Liver (tissue), 9 donors: ENCODE results near the gene CHD5. TPM values are rescaled to one million over a fixed set of nuclear protein-coding genes. Genes with fewer than 3 reads are reported as not detected.

Experiments
- DNase-seq: peaks from one replicate; pipeline ENCODE4 v3.0.0-alpha.2; 2017; ENCODE audit warnings: low spot score
- H3K27ac ChIP-seq, 2 donors: one replicate each; pipeline ENCODE4 v1.7.0; 2013; ENCODE audit warnings: inconsistent platforms in 2 of 2, low read length in 2 of 2, control low read depth in 1 of 2, low read depth in 1 of 2, mild to moderate bottlenecking in 1 of 2
- H3K27me3 ChIP-seq, 4 donors: one replicate each; pipeline versions ENCODE4 v1.6.1 to v1.7.0; 2013; ENCODE audit warnings: low read length in 3 of 4, inconsistent platforms in 1 of 4, mild to moderate bottlenecking in 1 of 4, moderate library complexity in 1 of 4; ENCODE audit not compliant: control insufficient read depth in 4 of 4, insufficient read depth in 4 of 4
- H3K36me3 ChIP-seq, 4 donors: one replicate each; pipeline versions ENCODE4 v1.6.1 to v1.7.0; 2013; ENCODE audit warnings: low read length in 3 of 4, mild to moderate bottlenecking in 3 of 4, low read depth in 1 of 4, moderate library complexity in 1 of 4; ENCODE audit not compliant: control insufficient read depth in 4 of 4, insufficient read depth in 3 of 4
- H3K4me1 ChIP-seq, 4 donors: one replicate each; pipeline versions ENCODE4 v1.6.1 to v1.7.0; 2013; ENCODE audit warnings: low read length in 3 of 4, mild to moderate bottlenecking in 3 of 4, moderate library complexity in 1 of 4; ENCODE audit not compliant: control insufficient read depth in 4 of 4, insufficient read depth in 4 of 4
- H3K4me3 ChIP-seq, 3 donors: one replicate each; pipeline versions ENCODE4 v1.6.1 to v1.7.0; 2013; ENCODE audit warnings: low read length in 3 of 3, control low read depth in 1 of 3, low read depth in 1 of 3, mild to moderate bottlenecking in 1 of 3
- H3K9ac ChIP-seq, 2 donors: one replicate each; pipeline ENCODE4 v1.7.0; 2013; ENCODE audit warnings: low read length in 2 of 2, mild to moderate bottlenecking in 2 of 2, moderate library complexity in 2 of 2, control low read depth in 1 of 2, low read depth in 1 of 2
- H3K9me3 ChIP-seq, 4 donors: one replicate each; pipeline versions ENCODE4 v1.6.1 to v1.7.0; 2013; ENCODE audit warnings: low read length in 3 of 4; ENCODE audit not compliant: control insufficient read depth in 4 of 4
- ATF3 ChIP-seq: IDR thresholded peaks from 2 replicates; pipeline ENCODE4 v1.6.1; 2016; ENCODE audit warnings: antibody characterized with exemption
- CTCF ChIP-seq: fragments of 150-350 bp; IDR thresholded peaks from 2 replicates; pipeline ENCODE4 v1.5.1; 2017; ENCODE audit warnings: improper control_type of control experiment, low read depth, low read length; ENCODE audit not compliant: missing input control
- EGR1 ChIP-seq, 2 donors: IDR thresholded peaks; 2 replicates each; pipeline ENCODE4 v1.6.1; 2016 to 2018; ENCODE audit warnings: antibody characterized with exemption in 2 of 2, low read depth in 2 of 2
- FOXA1 ChIP-seq: IDR thresholded peaks from 2 replicates; pipeline ENCODE4 v1.6.1; 2016; ENCODE audit warnings: antibody characterized with exemption
- FOXA2 ChIP-seq: IDR thresholded peaks from 2 replicates; pipeline ENCODE4 v1.6.1; 2016; ENCODE audit warnings: antibody characterized with exemption
- GABPA ChIP-seq, 2 donors: IDR thresholded peaks in 1 of 2; conservative IDR thresholded peaks in 1 of 2; 2 replicates each; pipeline ENCODE4 v1.6.1; 2016; ENCODE audit warnings: antibody characterized with exemption in 2 of 2, mild to moderate bottlenecking in 1 of 2, moderate library complexity in 1 of 2
- HNF4A ChIP-seq, 2 donors: conservative IDR thresholded peaks; 2 replicates each; pipeline ENCODE4 v1.6.1; 2016; ENCODE audit warnings: antibody characterized with exemption in 2 of 2, mild to moderate bottlenecking in 2 of 2
- HNF4G ChIP-seq: IDR thresholded peaks from 2 replicates; pipeline ENCODE4 v1.6.1; 2016; ENCODE audit warnings: antibody characterized with exemption
- JUND ChIP-seq, 2 donors: IDR thresholded peaks; 2 replicates each; pipeline ENCODE4 v1.6.1; 2016; ENCODE audit warnings: antibody characterized with exemption in 2 of 2
- MAX ChIP-seq: IDR thresholded peaks from 2 replicates; pipeline ENCODE4 v1.6.1; 2016; ENCODE audit warnings: antibody characterized with exemption
- NR2F2 ChIP-seq: IDR thresholded peaks from 2 replicates; pipeline ENCODE4 v1.6.1; 2016; ENCODE audit warnings: antibody characterized with exemption
- RAD21 ChIP-seq, 2 donors: IDR thresholded peaks; 2 replicates each; pipeline ENCODE4 v1.6.1; 2016; ENCODE audit warnings: antibody characterized with exemption in 2 of 2, mild to moderate bottlenecking in 2 of 2
- REST ChIP-seq: IDR thresholded peaks from 2 replicates; pipeline ENCODE4 v1.6.1; 2016; ENCODE audit warnings: antibody characterized with exemption, mild to moderate bottlenecking
- RXRA ChIP-seq, 2 donors: IDR thresholded peaks; 2 replicates each; pipeline ENCODE4 v1.6.1; 2017 to 2018; ENCODE audit warnings: antibody characterized with exemption in 2 of 2, mild to moderate bottlenecking in 1 of 2
- SP1 ChIP-seq: IDR thresholded peaks from 2 replicates; pipeline ENCODE4 v1.6.1; 2018; ENCODE audit warnings: antibody characterized with exemption, mild to moderate bottlenecking
- TAF1 ChIP-seq: conservative IDR thresholded peaks from 2 replicates; pipeline ENCODE4 v1.6.1; 2016; ENCODE audit warnings: antibody characterized with exemption, mild to moderate bottlenecking
- YY1 ChIP-seq: IDR thresholded peaks from 2 replicates; pipeline ENCODE4 v1.6.1; 2016; ENCODE audit warnings: antibody characterized with exemption, mild to moderate bottlenecking
- ZBTB33 ChIP-seq: IDR thresholded peaks from 2 replicates; pipeline ENCODE4 v1.6.1; 2016; ENCODE audit warnings: antibody characterized with exemption
- WGBS: extraction: QIAGEN DNeasy Blood & Tissue Kit; methylation state at CpG from one replicate; pipeline ENCODE4 v1.1.7; 2013; 5-methylcytosine and 5-hydroxymethylcytosine counted together
- polyA plus RNA-seq, 2 donors: library from polyadenylated mRNA; stranded (reverse) in 1 of 2; unstranded in 1 of 2; fragments of 200-250 nt in 1 of 2; fragments of >200 nt in 1 of 2; fragmentation: Nextera tagmentation in 1 of 2; extraction: Ambion mirVana in 1 of 2; gene quantifications; one replicate each; pipeline versions ENCODE4 v1.2.1 to v1.2.3, GENCODE V29; 2013 to 2015
- total RNA-seq, 2 donors: library from RNA; depleted of rRNA; stranded (reverse); fragments of >200 nt; gene quantifications; one replicate each; pipeline ENCODE4 v1.2.3, GENCODE V29; 2014
- donor health status: healthy.
- donor health status: healthy.
- donor health status: healthy.
- donor health status: healthy.
- donor health status: healthy.

Gene CHD5
- total and polyA plus RNA-seq, 4 donors, result under 0.01 to 0.08 TPM; not detected in 2

- Histone ChIP-seq H3K27ac (no peak overlapping the region), H3K4me1 (no peaks in the 10 kb centered on the region), H3K9me3 (no peaks in the 10 kb centered on the region), H3K9ac (no peak overlapping the region), H3K4me3 (no peak overlapping the region), H3K36me3 (no peaks in the 10 kb centered on the region), H3K27me3 (peaks cover 0 to 3% (median 0%) of the 10 kb centered on the region in 4 donors)
- no peak for TF ChIP-seq NR2F2
- TF ChIP-seq FOXA1, result no peak
- no peak for TF ChIP-seq GABPA (IDR thresholded peaks at IDR 0.05 in 1 of 2, conservative IDR thresholded peaks at IDR 0.05 in 1 of 2)
- TF ChIP-seq RXRA (IDR thresholded peaks at IDR 0.05), result no peak
- TF ChIP-seq CTCF, result no peak
- no peak for TF ChIP-seq HNF4G
- no peak for TF ChIP-seq REST
- no peak for TF ChIP-seq HNF4A (conservative IDR thresholded peaks at IDR 0.05)
- TF ChIP-seq TAF1, result no peak
- no peak for TF ChIP-seq YY1
- no peak for DNase-seq
- WGBS, result 91% methylated on average over 6 of the region's 6 CpGs
Observed at GRCh38 chr1:6106977-6107376, 73.1 kb downstream of the CHD5 start.

GRCh38 chr1:6106321-6106731, 73.8 kb downstream of the CHD5 start:
- H3K9ac ChIP-seq, result no peak overlapping the region
- H3K4me1 ChIP-seq, result no peaks in the 10 kb centered on the region
- peaks cover 0 to 3% (median 0%) of the 10 kb centered on the region in 4 donors for H3K27me3 ChIP-seq
- no peak overlapping the region for H3K4me3 ChIP-seq
- TF ChIP-seq CTCF, result no peak
- TF ChIP-seq ATF3, result no peak
- TF ChIP-seq EGR1 (IDR thresholded peaks at IDR 0.05; ENCODE audit: low read depth in 2 of 2), result no peak
- TF ChIP-seq FOXA2, result no peak
- no peak for TF ChIP-seq SP1
- no peak for TF ChIP-seq TAF1
- TF ChIP-seq YY1, result no peak
- no peak for TF ChIP-seq GABPA (IDR thresholded peaks at IDR 0.05 in 1 of 2, conservative IDR thresholded peaks at IDR 0.05 in 1 of 2)
- no peak for TF ChIP-seq JUND (IDR thresholded peaks at IDR 0.05)
- no peak for TF ChIP-seq HNF4A (conservative IDR thresholded peaks at IDR 0.05)
- TF ChIP-seq FOXA1, result no peak
- no peak for TF ChIP-seq NR2F2
- TF ChIP-seq RXRA (IDR thresholded peaks at IDR 0.05), result no peak
- TF ChIP-seq HNF4G, result no peak
- TF ChIP-seq ZBTB33, result no peak
- TF ChIP-seq RAD21 (IDR thresholded peaks at IDR 0.05), result no peak
- no peak for TF ChIP-seq MAX
- WGBS, result 88% methylated on average over 28 of the region's 28 CpGs
- no peaks in the 10 kb centered on the region for H3K36me3 ChIP-seq
- no peak for DNase-seq
- H3K9me3 ChIP-seq, result no peaks in the 10 kb centered on the region
- no peak overlapping the region for H3K27ac ChIP-seq
